Right cardiac atrium (tissue), 5 donors: ENCODE data around the gene AIG1. TPM values are rescaled to one million over a fixed set of nuclear protein-coding genes. Genes with fewer than 3 reads are reported as not detected.

Experiments
- ATAC-seq, 2 donors: fragments of 200-7000 bp; cut with Tn5 transposase; one replicate each; pipeline versions ENCODE4 v1.8.0 to v1.9.1; 2020; ENCODE audit warnings: moderate library complexity in 2 of 2, mild to moderate bottlenecking in 1 of 2
- DNase-seq, 3 donors: peaks; one replicate each; pipeline ENCODE4 v3.0.0-alpha.2; 2020
- H3K27ac ChIP-seq: one replicate; pipeline ENCODE4 v1.5.1; 2013; ENCODE audit warnings: mild to moderate bottlenecking, low read length, control low read depth, moderate library complexity
- H3K27me3 ChIP-seq: one replicate; pipeline ENCODE4 v1.6.1; 2013; ENCODE audit not compliant: control insufficient read depth, insufficient read depth
- H3K4me1 ChIP-seq: one replicate; pipeline ENCODE4 v1.6.1; 2013; ENCODE audit warnings: low read length; ENCODE audit not compliant: control insufficient read depth, insufficient read depth
- H3K4me3 ChIP-seq: one replicate; pipeline ENCODE4 v1.5.1; 2013; ENCODE audit warnings: low read length, control low read depth
- H3K9me3 ChIP-seq: one replicate; pipeline ENCODE4 v1.6.1; 2013; ENCODE audit warnings: low read length; ENCODE audit not compliant: control insufficient read depth
- WGBS: extraction: QIAGEN DNeasy Blood & Tissue Kit; methylation state at CpG from one replicate; pipeline ENCODE4 v1.1.7; 2013; 5-methylcytosine and 5-hydroxymethylcytosine counted together
- intact Hi-C, 4 donors: fragments of 100-400 bp; cut with DNase I; formaldehyde crosslinking; loops; one replicate each; pipeline versions ENCODE4 v1.11.0 to v1.14.0; 2022 to 2023
- polyA plus RNA-seq: library from polyadenylated mRNA; stranded (reverse); fragments of 200-250 nt; gene quantifications from one replicate; pipeline ENCODE4 v1.2.3, GENCODE V29; 2013
- total RNA-seq, 4 donors: library from RNA; stranded (reverse); fragmentation: NEBNext Ultra II Directional; extraction: Animal tissue kit (Norgen Biotek cat#: 25700); gene quantifications; one replicate each; pipeline ENCODE4 v1.2.1, GENCODE V29; 2021
- donor health status: healthy with polysubstance abuse.
- donor health status: DM: no; HTN: yes; CAD: no.
- donor health status: DM: no; HTN: no; CAD: no.
- donor health status: DM: no; HTN: yes; CAD: no; lungs with severe emphysema.
- donor health status: DM: yes; HTN: yes; CAD: no.

The AIG1 gene
- total and polyA plus RNA-seq, 5 donors, result 44.4 to 69.8 (median 51.9) TPM

- H3K27me3 ChIP-seq, result no peaks in the 10 kb centered on the region
- WGBS, result 87% methylated on average over 1 of the region's 1 CpG
- H3K4me1 ChIP-seq, result no peaks in the 10 kb centered on the region
- no peak overlapping the region for H3K4me3 ChIP-seq
- intact Hi-C loops, result no loop called here
- ATAC-seq (no peak), DNase-seq (no peak)
- H3K9me3 ChIP-seq, result no peaks in the 10 kb centered on the region
- no peak overlapping the region for H3K27ac ChIP-seq
Observed at GRCh38 chr6:143349530-143349929, 288.8 kb downstream of the AIG1 start.

GRCh38 chr6:143356101-143356880 lies 295.6 kb downstream of the AIG1 start:
- Histone ChIP-seq H3K9me3 (no peaks in the 10 kb centered on the region), H3K4me1 (no peaks in the 10 kb centered on the region), H3K27ac (no peak overlapping the region), H3K27me3 (no peaks in the 10 kb centered on the region), H3K4me3 (no peak overlapping the region)
- intact Hi-C loops, result no loop called here
- 60% methylated on average over 3 of the region's 3 CpGs for WGBS
- DNase-seq (no peak), ATAC-seq (no peak)

- H3K27ac ChIP-seq, result no peak overlapping the region
- no peaks in the 10 kb centered on the region for H3K9me3 ChIP-seq
- intact Hi-C loops, result no loop called here
- no peak overlapping the region for H3K4me3 ChIP-seq
- H3K4me1 ChIP-seq, result no peaks in the 10 kb centered on the region
- DNase-seq, result no peak
- no peak for ATAC-seq
- no peaks in the 10 kb centered on the region for H3K27me3 ChIP-seq
Observed at GRCh38 chr6:143357152-143357551, 296.5 kb downstream of the AIG1 start.

GRCh38 chr6:143357561-143358255 lies 297.0 kb downstream of the AIG1 start:
- ATAC-seq, result no peak
- 42% methylated on average over 1 of the region's 1 CpG for WGBS

GRCh38 chr6:143361536-143362191 lies 301.0 kb downstream of the AIG1 start:
- peak in 1 of 2 donors; percentile 54 for ATAC-seq

More at GRCh38 chr6:143357561-143358255, 297.0 kb downstream of the AIG1 start:
- H3K4me1 ChIP-seq, result no peaks in the 10 kb centered on the region
- H3K27me3 ChIP-seq, result no peaks in the 10 kb centered on the region
- intact Hi-C loops, result no loop called here
- H3K4me3 ChIP-seq, result no peak overlapping the region
- no peaks in the 10 kb centered on the region for H3K9me3 ChIP-seq
- H3K27ac ChIP-seq, result no peak overlapping the region
- no peak for DNase-seq

GRCh38 chr6:143362192-143362558 lies 301.5 kb downstream of the AIG1 start:
- DNase-seq, result no peak
- ATAC-seq, result no peak
- Histone ChIP-seq H3K27ac (no peak overlapping the region), H3K4me1 (no peaks in the 10 kb centered on the region), H3K9me3 (no peaks in the 10 kb centered on the region), H3K27me3 (no peaks in the 10 kb centered on the region), H3K4me3 (no peak overlapping the region)
- intact Hi-C loops, result no loop called here
- WGBS, result 89% methylated on average over 2 of the region's 2 CpGs

More at GRCh38 chr6:143361536-143362191, 301.0 kb downstream of the AIG1 start:
- 65% methylated on average over 4 of the region's 4 CpGs for WGBS
- H3K4me1 ChIP-seq, result no peaks in the 10 kb centered on the region
- no peak overlapping the region for H3K27ac ChIP-seq
- H3K9me3 ChIP-seq, result no peaks in the 10 kb centered on the region
- intact Hi-C loops, result no loop called here
- H3K27me3 ChIP-seq, result no peaks in the 10 kb centered on the region
- DNase-seq, result peak in 1 of 3 donors; percentile 49
- H3K4me3 ChIP-seq, result no peak overlapping the region

GRCh38 chr6:143363299-143363698 lies 302.6 kb downstream of the AIG1 start:
- DNase-seq (no peak), ATAC-seq (no peak)
- no peaks in the 10 kb centered on the region for H3K9me3 ChIP-seq
- no peaks in the 10 kb centered on the region for H3K27me3 ChIP-seq
- no peak overlapping the region for H3K4me3 ChIP-seq
- intact Hi-C loops, result no loop called here
- 95% methylated on average over 2 of the region's 2 CpGs for WGBS
- H3K4me1 ChIP-seq, result no peaks in the 10 kb centered on the region
- H3K27ac ChIP-seq, result no peak overlapping the region

- ATAC-seq, result no peak
- H3K4me1 ChIP-seq, result no peaks in the 10 kb centered on the region
- no peak overlapping the region for H3K4me3 ChIP-seq
- H3K27me3 ChIP-seq, result no peaks in the 10 kb centered on the region
- no peak overlapping the region for H3K27ac ChIP-seq
- intact Hi-C loops, result no loop called here
- 85% methylated on average over 2 of the region's 2 CpGs for WGBS
- H3K9me3 ChIP-seq, result no peaks in the 10 kb centered on the region
- DNase-seq, result no peak
Observed at GRCh38 chr6:143368426-143368825, 307.7 kb downstream of the AIG1 start.

GRCh38 chr6:143369971-143370370 lies 309.3 kb downstream of the AIG1 start:
- ATAC-seq (no peak), DNase-seq (no peak)
- H3K4me1 ChIP-seq, result no peaks in the 10 kb centered on the region

GRCh38 chr6:143370812-143371370 lies 310.2 kb downstream of the AIG1 start:
- Histone ChIP-seq H3K27me3 (no peaks in the 10 kb centered on the region), H3K4me1 (no peaks in the 10 kb centered on the region), H3K4me3 (no peak overlapping the region), H3K27ac (no peak overlapping the region), H3K9me3 (no peaks in the 10 kb centered on the region)
- WGBS, result 68% methylated on average over 5 of the region's 5 CpGs
- no peak for ATAC-seq
- intact Hi-C loops, result no loop called here
- no peak for DNase-seq

More at GRCh38 chr6:143369971-143370370, 309.3 kb downstream of the AIG1 start:
- Histone ChIP-seq H3K27me3 (no peaks in the 10 kb centered on the region), H3K27ac (no peak overlapping the region), H3K9me3 (no peaks in the 10 kb centered on the region), H3K4me3 (no peak overlapping the region)
- intact Hi-C loops, result no loop called here
- 63% methylated on average over 3 of the region's 3 CpGs for WGBS
